ENCODE data around the gene TOMM5.
"Not testable (repeated sequence)": the region's sequence is repeated elsewhere in the genome, so short reads cannot be mapped to it uniquely, and the experiment has no call there.

Gene TOMM5

DNA sequence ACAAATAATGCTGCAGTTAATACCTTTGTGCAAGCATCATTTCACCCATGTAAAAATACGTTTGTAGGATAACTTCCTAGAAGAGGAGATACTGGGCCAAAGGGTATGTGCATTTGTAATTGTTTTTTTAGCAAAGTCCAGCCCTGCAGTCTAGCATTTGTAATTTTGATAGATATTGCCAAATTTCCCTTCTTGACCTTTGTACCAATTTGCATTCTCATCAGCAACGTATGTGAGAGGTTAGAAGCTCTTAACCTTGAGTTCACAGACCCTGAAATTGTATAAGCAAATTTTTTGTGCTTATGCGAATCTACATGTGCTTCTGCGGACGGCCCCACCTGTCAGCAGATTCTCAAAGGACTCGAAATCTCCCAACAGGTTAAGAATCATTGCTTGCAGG is 18.6 kb upstream of the TOMM5 start:
- DNase-seq: no peak

DNA sequence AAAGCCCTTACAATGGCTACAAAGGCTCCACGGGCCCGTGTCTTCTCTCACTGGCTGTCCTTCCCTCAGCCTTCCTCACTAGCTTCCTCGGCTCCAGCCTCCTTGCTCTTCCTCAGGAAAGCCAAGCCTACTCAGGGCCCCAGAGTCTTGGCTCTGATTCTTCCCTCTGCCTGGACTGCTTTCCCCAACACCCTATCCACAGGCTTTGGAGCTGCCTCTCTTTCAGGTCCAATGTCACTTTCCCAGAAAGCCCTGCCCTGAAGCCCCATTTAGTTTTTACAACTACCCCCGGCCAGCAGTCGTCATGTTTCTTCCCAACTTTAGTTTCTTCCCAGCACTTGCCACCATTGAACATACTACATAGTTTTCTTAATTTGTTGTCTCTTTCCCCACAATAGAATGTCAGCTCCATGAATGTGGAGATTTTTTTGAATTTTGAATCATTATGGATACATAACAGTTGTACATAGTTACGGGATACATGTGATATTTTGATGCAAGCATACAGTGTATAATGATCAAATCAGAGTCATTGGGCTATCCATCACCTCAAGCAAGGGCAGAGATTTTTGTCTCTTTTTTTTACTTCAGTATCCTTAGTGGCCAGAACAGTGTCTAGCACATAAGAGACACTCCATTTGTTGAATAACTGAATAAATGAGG is 17.5 kb upstream of the TOMM5 start:
- no peak for DNase-seq

DNA sequence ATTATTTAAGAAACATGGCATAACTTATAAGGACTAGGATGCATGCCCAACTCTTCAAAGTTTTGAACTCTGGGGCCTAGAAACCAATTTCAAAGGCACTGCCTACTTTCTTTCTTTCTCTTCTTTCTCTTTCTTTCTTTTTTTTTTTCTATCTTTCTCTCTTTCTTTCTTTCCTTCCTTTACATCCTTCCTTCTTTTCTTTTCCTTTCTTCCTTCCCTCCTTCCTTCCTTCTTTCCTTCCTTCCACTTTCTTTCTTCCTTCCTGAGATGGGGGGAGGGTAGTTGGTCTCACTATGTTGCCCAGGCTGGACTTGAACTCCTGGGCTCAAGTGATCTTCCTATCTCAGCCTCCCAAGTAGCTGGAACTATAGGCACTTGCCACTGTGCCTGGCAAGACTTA is 15.9 kb upstream of the TOMM5 start:
- DNase-seq: no peak

DNA sequence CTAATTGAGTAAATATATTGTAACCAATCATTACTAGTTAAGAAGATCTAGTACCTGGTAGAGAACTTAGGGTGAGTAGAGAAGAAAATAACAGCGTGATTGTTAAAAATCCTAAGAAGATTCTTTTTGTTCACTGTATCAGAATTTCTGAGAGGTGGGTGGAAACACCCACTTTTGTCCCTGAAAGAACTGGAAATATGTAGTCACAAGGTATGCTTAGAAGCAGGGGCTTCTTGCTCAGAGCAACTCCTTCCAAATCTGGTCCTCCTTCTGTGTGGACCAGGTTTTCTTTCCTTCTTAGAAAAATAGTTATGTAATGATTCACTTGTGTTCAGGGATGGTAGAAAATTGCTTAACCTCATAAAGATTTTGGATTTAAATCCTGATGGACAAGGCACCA is 11.9 kb upstream of the TOMM5 start:
- no peak for DNase-seq

DNA sequence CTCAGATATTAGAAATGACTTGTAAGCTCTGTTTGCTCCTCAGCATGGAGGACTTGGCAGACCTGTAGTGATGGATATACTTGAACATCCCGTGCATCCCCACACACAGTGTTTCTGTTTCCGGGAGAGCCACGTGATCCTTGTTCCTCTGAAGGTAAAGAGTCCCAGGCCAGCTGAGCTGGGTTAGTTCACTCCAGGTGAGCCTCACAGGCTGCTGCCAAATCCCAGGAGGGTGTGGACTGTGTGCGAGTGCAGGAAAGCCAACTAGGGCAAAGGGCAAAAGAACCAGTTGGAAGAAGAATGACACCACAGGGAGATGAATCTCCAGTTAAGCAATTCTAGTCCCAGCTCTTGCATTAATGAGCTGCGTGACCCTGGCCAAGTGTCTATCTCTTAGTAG is 10.4 kb upstream of the TOMM5 start:
- DNase-seq: no peak

DNA sequence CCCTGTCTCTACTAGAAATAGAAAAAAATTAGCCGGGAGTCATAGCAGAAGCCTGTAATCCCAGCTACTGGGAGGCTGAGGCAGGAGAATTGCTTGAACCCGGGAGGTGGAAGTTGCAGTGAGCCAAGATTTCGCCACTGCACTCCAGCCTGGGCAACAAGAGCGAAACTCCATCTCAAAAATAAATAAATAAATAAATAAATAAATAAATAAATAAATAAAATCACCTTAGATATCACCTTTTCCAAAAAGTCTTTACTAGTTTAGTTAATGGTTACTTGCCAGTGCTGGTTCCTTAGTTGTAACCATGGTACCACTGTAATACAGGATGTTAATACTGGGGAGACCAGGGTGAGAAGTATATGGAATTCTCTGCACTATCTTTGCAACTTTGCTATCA is 9.7 kb upstream of the TOMM5 start:
- DNase-seq: not testable (repeated sequence)

DNA sequence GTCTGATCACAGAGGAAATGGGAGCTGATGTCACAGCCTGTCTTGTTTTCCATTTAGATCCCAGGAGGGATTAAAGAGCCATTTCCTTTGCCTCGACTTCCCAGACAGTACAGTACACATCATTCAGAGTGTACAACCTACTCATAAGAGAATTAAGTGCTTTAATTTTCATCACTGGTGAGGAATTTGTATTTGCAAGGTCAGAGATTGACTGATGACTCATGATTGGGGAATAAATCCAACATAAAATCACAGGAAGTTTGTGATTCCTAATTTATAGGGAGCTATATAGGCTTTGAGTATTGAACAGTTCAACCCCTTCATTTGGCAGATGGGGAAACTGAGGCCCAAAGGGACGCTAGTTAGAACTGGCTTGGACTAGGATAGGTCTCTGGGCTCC is 4.1 kb upstream of the TOMM5 start:
- no peak for DNase-seq

DNA sequence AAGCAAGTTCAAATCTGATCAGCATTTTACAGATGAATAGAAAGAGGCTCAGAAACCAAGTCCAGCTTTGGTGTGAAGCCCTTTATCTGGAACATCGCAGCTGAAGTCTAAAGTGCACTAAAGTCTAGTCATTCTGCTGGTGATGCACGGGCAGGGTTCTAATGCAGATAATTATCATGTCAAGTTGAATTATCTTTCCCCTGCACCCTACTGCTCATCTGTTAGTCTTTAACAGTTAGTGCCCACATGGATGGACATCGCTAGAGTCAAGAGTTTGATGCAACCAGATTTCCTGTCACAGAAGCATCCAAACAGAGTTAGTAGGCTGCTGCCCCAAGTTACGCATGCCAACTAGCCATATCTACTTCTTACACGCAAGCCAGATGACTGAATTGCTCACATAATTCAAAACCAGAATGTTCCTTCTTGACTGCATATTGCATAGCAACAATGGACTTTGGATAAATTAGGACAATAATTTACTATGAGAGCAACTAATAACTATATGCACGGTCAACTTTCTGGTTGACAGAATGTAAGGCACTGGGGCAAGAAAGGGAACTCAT is 1.6 kb upstream of the TOMM5 start:
- DNase-seq: no peak

DNA sequence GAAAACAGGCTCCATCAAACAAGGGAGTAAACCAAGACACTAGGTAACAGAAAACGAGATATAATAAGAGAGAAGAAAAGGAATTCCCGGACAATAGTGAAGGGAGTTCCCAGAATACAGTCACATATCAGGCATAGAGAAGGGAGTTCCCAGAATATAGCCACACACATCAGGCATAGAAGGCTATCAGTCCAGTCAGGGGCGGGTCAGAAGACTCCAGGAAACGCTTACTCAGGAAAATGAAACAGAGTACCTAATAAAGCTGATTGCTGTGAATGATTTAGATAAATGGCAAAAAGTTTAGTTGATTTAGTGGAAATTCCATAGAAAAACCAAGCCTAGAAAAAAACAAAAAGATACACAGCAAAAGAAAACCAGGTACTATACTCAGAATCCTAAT is 4.9 kb downstream of the TOMM5 start:
- DNase-seq: no peak

DNA sequence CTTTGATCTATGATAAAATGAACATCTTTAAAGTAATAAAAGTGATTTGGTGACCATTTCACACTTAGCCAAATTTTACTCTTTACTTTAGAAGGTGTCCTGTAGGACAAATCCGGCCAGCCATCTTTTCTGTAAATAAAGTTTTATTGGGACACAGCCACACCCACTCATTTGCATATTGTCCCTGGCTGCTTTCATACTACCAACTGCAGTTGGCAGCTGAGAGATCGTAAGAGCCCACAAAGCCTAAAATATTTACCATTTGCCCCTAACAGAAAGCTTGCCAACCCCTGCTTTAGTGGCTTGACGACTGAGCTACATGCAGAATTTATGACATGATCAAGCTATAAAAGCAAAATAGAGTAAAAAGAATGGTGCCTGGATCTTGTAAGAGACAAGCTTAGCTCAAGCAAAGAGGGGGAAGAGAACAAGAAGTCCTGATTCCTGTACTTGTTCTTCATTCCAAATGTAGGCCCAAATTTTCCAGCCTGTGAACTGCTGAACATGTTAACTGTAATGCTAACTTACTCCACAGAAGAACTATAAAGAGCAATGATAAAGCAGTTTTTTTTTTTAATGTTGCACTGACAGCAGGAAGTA is 8.8 kb downstream of the TOMM5 start:
- DNase-seq: no peak

DNA sequence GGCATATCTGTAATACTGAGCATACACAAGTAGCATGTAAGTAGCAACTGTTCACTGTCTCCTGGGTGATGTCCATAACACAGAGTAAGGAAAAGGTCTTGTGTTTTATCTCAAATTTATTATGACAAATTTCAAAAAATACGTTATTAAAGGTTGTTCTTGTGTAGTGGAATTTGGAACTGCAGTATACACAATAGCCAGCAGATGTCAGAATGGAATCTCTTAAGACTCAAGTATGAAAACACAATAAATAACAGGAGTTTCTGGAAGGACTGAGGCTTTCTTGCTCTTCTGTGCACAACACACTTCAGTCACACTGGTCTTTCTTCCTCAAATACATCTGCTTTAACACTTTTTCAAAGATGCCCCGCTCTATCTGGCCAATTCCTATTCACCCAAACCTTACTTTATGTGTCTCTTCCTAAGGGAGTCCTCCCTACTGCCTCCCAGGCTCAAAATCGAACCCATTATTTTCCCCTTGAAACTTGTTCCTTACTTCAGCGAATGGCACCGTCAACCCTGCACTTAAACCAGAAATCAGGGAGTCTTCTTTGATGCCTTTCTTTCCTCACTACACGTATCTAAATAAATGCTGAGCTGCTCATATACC is 9.7 kb downstream of the TOMM5 start:
- no peak for DNase-seq

DNA sequence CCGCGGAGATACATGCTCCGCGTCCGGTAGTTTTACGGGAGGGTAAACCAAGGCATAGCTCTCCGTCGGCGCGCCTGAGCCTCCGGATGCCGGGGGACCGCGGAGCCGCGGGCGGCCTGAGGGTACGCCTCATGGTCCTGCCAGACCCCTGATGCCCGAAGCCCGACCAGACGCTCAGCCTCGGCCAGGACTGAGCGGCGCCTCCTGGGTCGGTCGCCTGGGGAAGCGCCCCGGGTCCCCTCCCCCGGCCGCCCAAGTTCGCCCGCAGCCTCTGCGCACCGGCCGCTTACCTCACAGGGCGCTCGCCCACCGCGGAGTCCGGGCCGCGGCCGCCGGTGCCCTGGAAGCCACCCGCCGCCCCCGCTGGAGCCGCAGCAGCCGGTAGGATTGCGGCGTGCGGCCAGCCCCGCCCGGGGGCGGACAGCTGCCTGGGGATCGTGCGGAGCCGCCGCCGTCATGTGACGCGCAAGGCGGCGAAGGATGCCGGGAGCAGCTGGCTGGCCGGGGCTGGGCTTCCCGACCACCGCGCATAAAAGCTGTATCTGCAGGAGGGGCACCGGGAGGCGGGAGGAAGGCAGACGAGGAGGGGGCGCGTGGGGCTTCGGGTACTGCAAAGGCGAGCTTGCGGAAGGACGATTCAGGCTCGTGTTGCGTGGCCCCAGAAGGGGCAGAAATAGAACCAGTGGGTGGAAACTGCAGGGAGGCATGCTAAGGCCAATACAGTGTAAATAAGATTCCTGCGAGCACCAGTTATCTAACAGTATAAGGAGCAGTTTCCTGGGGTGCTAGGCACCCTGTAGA is 16.3 kb downstream of the TOMM5 start, which contains the start of gene FBXO10:
FBXO10 (minus strand) TSS at position 460 of the 801 bp plus-strand sequence. CDS start 34,612 bp downstream, outside the sequence.
- no peak for DNase-seq

DNA sequence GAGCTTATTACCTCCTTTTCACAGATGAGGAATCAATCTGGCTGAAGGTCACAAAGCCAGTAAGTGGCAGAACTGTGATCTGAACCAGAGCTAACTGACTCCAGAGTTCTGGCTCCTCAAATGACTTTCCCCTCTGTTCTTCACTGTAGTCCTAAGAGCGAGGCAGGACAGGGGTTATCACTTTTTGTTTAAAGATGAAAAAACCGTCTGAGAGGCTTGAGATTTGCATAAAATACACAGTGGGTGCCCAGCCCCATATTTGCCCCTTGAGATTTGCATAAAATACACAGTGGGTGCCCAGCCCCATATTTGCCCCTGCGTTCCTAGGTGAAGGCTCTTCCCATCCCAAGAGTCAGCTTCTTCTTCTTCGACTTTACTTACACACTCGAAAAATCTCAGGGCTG is 16.9 kb downstream of the TOMM5 start:
- DNase-seq: no peak

DNA sequence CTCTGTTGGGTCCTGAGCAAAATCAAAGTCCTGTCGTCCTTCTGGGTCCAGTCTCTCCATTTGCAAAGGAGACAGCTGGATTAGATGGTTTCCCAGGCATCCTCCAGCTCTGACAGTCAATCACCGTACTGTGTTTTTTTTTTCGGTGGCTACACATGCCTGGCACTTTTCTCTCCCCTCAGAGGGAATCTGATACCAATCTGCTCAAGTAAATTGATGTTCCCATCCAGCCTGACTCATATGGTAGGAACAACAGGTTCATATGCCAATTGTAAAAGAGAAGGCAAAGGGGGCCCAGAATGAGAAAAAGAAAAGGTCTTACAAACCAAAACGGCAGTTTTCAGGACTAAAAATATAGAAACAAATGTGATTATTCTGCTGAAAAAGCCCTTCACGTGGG is 17.4 kb downstream of the TOMM5 start:
- no peak for DNase-seq

DNA sequence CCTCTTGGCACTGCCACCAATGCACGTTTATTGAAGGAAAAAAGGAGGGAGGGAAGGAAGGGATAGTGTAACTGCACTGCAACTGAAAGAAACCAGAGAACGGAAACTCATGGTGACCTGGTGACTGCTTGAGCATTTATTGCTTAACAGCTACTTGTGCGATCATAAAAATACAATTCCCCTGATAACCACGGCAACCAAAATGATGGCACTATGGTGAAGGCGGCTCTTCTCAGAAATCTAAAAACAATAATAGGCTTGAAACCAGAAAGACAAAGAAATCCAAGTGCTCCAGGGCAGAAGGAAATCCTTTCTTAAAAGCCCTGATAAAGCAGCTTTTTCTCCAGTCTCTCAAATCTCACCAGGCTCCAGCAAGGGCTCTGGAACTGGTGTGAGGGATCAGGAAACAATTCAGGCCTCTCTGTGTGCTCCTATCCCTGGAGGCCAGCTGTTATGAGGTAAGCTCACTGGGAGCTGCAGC is 18.1 kb downstream of the TOMM5 start:
- DNase-seq: no peak

DNA sequence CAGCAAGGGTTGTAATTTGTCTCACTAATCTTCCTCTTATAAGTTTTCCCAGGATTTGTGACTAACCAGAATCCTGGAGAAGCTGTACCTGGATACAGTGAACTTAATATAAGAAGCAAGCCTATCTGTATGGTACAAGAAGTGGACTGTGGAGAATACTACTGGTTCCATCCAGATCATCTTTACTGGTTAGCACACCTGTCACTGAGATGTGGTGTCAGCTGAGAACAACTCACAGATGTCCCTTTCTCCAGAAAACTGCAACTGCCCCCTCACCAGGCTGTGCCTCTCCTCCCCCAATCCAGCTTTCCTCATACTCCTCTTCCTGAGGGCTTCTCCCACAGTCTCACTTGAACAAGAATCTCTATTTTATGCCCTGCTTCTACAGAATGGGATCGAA is 21.1 kb downstream of the TOMM5 start:
- DNase-seq: no peak

DNA sequence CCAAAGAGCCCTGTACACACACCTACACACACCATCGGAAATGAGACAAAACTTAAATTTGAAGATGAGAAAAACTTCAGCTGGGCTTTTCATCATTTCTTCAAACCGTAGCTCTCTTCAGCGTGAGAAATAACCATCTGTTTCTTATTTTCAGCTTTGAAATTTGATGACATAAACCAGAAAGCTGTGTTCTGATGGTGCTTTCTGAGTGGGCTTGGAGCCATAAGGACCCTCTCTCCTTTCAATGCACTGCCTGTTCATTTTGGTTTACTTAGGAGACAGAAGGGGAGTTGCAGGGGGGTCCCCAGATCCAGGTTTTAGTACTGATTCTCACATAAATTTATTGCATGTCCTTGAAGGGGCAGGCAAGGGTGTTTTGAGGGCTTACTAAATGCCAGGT is 25.7 kb downstream of the TOMM5 start:
- DNase-seq: no peak

DNA sequence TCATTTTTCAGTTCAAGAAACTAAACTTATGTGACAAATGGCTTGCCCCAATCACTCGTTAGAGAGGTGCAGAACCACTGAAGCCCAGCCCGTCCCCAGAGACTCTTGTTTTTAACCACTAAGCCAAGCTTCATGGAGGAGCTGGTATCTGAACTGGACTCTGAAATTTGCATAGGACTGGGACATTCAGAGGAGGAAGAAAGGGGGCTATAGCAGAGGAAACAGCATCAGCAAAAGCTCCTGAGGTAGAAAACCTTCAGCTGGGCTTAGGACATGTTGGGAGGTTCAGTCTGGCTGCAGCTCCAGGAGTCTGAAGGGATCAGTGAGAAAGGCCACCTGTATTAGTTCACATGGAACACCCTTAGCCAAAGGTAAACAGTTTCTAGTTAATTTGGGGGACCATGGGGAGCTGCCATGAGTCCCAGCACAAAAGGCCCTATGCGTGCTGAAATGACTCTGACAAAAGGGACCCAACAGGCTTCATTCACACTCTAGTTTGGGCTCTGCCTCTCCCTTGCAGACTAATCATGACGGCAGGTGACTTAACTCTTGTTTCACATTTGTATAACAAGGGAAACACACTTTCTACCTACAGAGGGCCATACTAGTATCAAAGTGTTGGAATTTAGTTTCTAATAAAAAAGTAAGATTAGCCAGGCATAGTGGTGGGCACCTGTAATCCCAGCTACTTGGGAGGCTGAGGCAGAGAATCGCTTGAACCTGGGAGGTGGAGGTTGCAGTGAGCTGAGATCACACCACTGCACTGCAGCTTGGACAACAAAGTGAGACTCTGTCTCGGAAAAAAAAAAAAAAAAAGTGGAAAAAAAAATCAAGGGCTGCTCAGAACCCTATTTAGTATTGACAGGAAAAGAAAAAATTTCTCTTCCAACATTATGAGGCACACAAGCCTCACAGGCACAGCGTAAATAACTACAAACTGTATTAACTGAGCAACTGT is 26.5 kb downstream of the TOMM5 start:
- DNase-seq: no peak

DNA sequence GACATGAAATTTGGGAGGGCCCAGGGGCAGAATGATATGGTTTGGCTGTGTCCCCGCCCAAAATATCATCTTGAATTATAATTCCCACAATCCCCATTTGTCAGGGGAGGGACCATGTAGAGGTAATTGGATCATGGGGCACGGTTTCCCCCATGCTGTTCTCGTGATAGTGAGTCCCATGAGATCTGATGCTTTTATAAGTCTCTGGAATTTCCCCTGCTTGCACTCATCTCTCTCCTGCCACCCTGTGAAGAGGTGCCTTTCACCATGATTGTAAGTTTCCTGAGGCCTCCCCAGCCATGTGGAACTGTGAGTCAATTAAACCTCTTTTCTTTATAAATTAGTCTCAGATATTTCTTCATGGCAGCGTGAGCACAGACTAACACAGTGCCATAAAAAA is 27.5 kb downstream of the TOMM5 start:
- no peak for DNase-seq

DNA sequence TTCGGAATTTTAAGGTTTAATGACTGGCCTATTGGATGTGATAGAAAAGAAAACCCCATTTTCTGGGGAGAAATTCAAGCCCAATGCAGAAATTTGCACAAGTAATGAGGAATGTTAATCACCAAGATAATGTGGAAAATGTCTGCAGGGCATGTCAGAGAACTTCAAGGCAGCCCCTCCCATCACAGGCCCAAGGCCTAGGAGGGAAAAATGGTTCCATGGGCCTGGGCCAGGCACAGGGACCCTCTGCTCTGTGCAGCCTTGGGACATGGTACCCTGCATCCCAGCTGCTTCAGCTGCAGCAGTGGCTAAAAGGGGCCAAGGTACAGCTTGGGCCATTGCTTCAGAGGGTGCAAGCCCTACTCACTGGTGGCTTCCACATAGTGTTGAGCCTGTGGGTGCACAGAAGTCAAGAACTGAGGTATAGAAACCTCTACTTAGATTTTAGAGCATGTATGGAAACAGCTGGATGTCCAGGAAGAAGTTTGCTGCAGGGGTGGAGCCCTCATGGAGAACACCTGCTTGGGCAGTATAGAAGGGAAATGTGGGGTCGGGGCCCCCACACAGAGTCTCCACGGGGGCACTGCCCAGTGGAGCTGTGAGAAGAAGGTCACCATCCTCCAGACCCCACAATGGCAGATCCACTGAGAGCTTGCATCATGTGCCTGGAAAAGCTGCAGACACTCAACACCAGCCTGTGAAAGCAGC is 28.4 kb downstream of the TOMM5 start:
- no peak for DNase-seq

DNA sequence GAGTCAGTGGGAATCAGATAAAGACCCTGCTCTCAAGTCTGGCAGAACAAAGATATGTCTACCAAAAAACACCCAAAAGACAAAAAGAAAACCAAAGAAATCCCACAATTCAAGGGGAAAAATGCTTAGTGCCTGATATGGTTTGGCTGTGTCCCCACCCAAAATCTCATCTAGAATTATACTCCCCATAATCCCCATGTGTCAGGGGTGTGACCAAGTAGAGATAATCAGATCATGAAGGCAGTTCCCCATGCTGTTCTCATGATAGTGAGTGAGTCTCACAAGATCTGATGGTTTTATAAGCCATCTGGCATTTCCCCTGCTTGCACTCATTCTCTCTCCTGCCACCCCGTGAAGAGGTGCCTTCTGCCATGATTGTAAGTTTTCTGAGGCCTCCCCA is 29.6 kb downstream of the TOMM5 start:
- no peak for DNase-seq

Data from cortex of kidney (tissue), 1 donor.